ENCODE measurements around the gene ZFP42. TPM values are rescaled to one million over a fixed set of nuclear protein-coding genes. Genes with fewer than 3 reads are reported as not detected.

The ZFP42 gene
- total and polyA plus RNA-seq, 2 donors (not counting 1 experiment from before 2014, with no cell fraction given), result not detected

DNA sequence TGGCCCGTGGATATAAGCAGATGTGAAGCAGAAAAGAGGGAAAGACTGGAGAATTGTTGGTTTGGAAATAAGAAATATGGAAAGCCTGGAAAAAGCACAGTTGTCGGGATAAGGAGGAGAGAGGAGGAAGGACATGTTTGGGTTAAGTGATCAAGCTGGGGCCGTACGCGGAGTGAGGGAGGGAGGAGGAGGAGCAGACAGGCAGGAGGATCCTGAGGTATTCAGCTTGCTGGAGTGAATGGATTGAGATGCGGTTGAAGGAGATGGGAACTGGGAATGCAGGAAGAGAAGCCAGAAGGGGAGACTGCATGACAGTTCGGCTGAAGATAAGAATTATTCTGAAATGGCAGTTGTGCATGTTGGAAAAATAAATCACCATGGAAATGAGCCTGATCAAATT is 21.2 kb downstream of the ZFP42 start:
- intact Hi-C loops (cut with micrococcal nuclease), result no loop called here
- Histone ChIP-seq H3K36me3 (replicated peaks in 1 of 2; ENCODE audit: control extremely low read depth in 1 of 2, control insufficient read depth in 1 of 2, extremely low read depth in 1 of 2, insufficient read depth in 2 of 2, low read length in 1 of 2) (no peaks in the 10 kb centered on the region), H3K9me3 (ENCODE audit: control extremely low read depth in 1 of 3, control insufficient read depth in 2 of 3, insufficient read depth in 1 of 3, low read length in 2 of 3) (no peaks in the 10 kb centered on the region), H3K9ac (ENCODE audit: low read length) (no peak overlapping the region), H3K4me3 (ENCODE audit: control extremely low read depth in 1 of 5, extremely low read depth in 1 of 5, insufficient read depth in 1 of 5, low read depth in 2 of 5, low read length in 4 of 5) (no peak overlapping the region), H4K20me1 (ENCODE audit: control insufficient read depth, insufficient read depth, low read length, poor library complexity, severe bottlenecking) (no peaks in the 10 kb centered on the region), H3K4me2 (replicated peaks; ENCODE audit: low read depth, low read length, poor library complexity, severe bottlenecking) (no peak overlapping the region), H2AFZ (ENCODE audit: insufficient read depth, low read depth, low read length, poor library complexity, severe bottlenecking) (no peak overlapping the region), H3K79me2 (ENCODE audit: control insufficient read depth, insufficient read depth, low read length) (no peaks in the 10 kb centered on the region), H3K27me3 (replicated peaks in 1 of 4; ENCODE audit: control extremely low read depth in 1 of 4, control insufficient read depth in 3 of 4, insufficient read depth in 4 of 4, low read length in 3 of 4) (no peaks in the 10 kb centered on the region), H3K27ac (ENCODE audit: low read length in 2 of 2) (no peak overlapping the region), H3K4me1 (ENCODE audit: control insufficient read depth in 2 of 2, insufficient read depth in 2 of 2, low read length in 2 of 2) (no peaks in the 10 kb centered on the region)
- Mint-ChIP-seq H3K4me1 (no peaks in the 10 kb centered on the region), H3K27ac (no peak overlapping the region), H3K9me3 (ENCODE audit: insufficient read depth) (peaks cover 9% of the 10 kb centered on the region), H3K27me3 (no peaks in the 10 kb centered on the region), H3K4me3 (no peak overlapping the region)
- DNase-seq (no peak), ATAC-seq (ENCODE audit: low read depth) (no peak)
- 36% methylated on average over 7 of the region's 7 CpGs for WGBS (ENCODE audit: insufficient coverage)
- TF ChIP-seq CTCF (IDR thresholded peaks at IDR 0.05), result no peak
- TF ChIP-seq EZH2 (IDR thresholded peaks at IDR 0.05; ENCODE audit: borderline replicate concordance, insufficient read depth, low read depth, low read length, poor library complexity, severe bottlenecking), result no peak
- POLR2A ChIA-PET, result no interaction called here
- CTCF ChIA-PET, result no interaction called here

DNA sequence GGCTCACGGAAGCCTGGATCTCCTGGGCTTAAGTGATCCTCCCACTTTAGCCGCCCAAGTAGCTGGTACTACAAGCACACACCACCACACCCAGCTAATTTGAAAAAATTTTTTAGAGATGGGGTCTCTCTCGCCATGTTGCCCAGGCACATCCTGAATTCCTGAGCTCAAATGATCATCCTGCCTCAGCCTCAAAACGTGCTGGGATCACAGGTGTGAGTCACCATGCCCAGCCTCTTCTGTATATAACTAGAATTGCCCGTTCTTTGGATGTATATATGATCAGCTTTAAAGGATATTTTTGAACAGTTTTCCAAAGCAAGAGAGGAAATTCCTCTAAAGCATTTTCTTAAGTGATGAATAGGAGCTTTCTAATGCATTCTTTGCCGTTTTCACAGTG is 22.7 kb downstream of the ZFP42 start:
- peaks cover 0 to 8% (median 0%) of the 10 kb centered on the region in 3 donors for H3K9me3 ChIP-seq (ENCODE audit: control extremely low read depth in 1 of 3, control insufficient read depth in 2 of 3, insufficient read depth in 1 of 3, low read length in 2 of 3)
- no peaks in the 10 kb centered on the region for H3K4me1 ChIP-seq (ENCODE audit: control insufficient read depth in 2 of 2, insufficient read depth in 2 of 2, low read length in 2 of 2)
- WGBS (ENCODE audit: insufficient coverage), result no CpG with 5 or more reads among the region's 6 CpGs
- ATAC-seq (ENCODE audit: low read depth) (no peak), DNase-seq (no peak)
- no peaks in the 10 kb centered on the region for H4K20me1 ChIP-seq (ENCODE audit: control insufficient read depth, insufficient read depth, low read length, poor library complexity, severe bottlenecking)
- H3K27me3 ChIP-seq (replicated peaks in 1 of 4; ENCODE audit: control extremely low read depth in 1 of 4, control insufficient read depth in 3 of 4, insufficient read depth in 4 of 4, low read length in 3 of 4), result no peaks in the 10 kb centered on the region
- H3K36me3 ChIP-seq (replicated peaks in 1 of 2; ENCODE audit: control extremely low read depth in 1 of 2, control insufficient read depth in 1 of 2, extremely low read depth in 1 of 2, insufficient read depth in 2 of 2, low read length in 1 of 2), result no peaks in the 10 kb centered on the region
- POLR2A ChIA-PET, result no interaction called here
- no peak overlapping the region for H3K27ac Mint-ChIP-seq
- no peaks in the 10 kb centered on the region for H3K79me2 ChIP-seq (ENCODE audit: control insufficient read depth, insufficient read depth, low read length)
- peaks cover 9% of the 10 kb centered on the region for H3K9me3 Mint-ChIP-seq (ENCODE audit: insufficient read depth)
- H3K4me1 Mint-ChIP-seq, result no peaks in the 10 kb centered on the region
- no peak overlapping the region for H3K27ac ChIP-seq (ENCODE audit: low read length in 2 of 2)
- H3K4me2 ChIP-seq (replicated peaks; ENCODE audit: low read depth, low read length, poor library complexity, severe bottlenecking), result no peak overlapping the region
- H3K4me3 ChIP-seq (ENCODE audit: control extremely low read depth in 1 of 5, extremely low read depth in 1 of 5, insufficient read depth in 1 of 5, low read depth in 2 of 5, low read length in 4 of 5), result no peak overlapping the region
- no peak overlapping the region for H3K4me3 Mint-ChIP-seq
- H3K9ac ChIP-seq (ENCODE audit: low read length), result no peak overlapping the region
- intact Hi-C loops (cut with micrococcal nuclease), result no loop called here
- TF ChIP-seq CTCF (IDR thresholded peaks at IDR 0.05) (no peak), EZH2 (IDR thresholded peaks at IDR 0.05; ENCODE audit: borderline replicate concordance, insufficient read depth, low read depth, low read length, poor library complexity, severe bottlenecking) (no peak)
- CTCF ChIA-PET, result no interaction called here
- H2AFZ ChIP-seq (ENCODE audit: insufficient read depth, low read depth, low read length, poor library complexity, severe bottlenecking), result no peak overlapping the region
- no peaks in the 10 kb centered on the region for H3K27me3 Mint-ChIP-seq

Measured in B cell (primary cell).